ENCODE data around the gene MIGA1. TPM values are rescaled to one million over a fixed set of nuclear protein-coding genes. Genes with fewer than 3 reads are reported as not detected.

Gene MIGA1
- total RNA-seq, 1 experiment from 2014 or later = 14.4 TPM

DNA sequence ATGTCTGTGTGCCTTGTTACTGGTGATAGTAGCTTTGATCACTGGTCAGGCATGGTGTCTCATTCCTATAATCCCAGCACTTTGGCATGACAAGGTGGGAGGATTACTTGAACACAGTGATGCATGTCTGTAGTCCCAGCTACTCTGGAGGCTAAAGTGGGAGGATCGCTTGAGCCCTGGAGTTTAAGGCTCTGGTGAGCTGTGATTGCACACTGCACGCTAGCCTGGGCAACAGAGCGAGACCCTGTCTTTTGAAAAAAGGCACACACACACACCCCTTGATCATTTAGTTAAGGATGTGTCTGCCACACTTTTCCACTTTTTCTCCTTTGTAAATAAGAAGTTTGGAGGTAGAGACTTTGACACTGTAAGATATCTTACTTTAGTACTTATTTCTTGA lies 15.1 kb downstream of the MIGA1 start:
- Histone ChIP-seq H3K27me3 (ENCODE audit: control insufficient read depth, insufficient read depth, low read length) (no peaks in the 10 kb centered on the region), H3K9me3 (ENCODE audit: control insufficient read depth, insufficient read depth, low read depth, low read length) (no peaks in the 10 kb centered on the region), H3K27ac (ENCODE audit: low read length) (no peak overlapping the region), H3K4me3 (ENCODE audit: low read depth in 2 of 2, low read length in 2 of 2) (no peak overlapping the region), H3K4me1 (ENCODE audit: control insufficient read depth, insufficient read depth, low read length) (no peaks in the 10 kb centered on the region), H3K36me3 (ENCODE audit: control insufficient read depth, insufficient read depth, low read length) (no peaks in the 10 kb centered on the region)
- BruUV-seq (replicated peaks) = no TSS peak
- TF ChIP-seq SIN3A (IDR thresholded peaks at IDR 0.05; ENCODE audit: borderline replicate concordance, insufficient read depth, low read depth, low read length) = no peak
- no peak for TF ChIP-seq POLR2AphosphoS5 (IDR thresholded peaks at IDR 0.05; ENCODE audit: low read depth, low read length)
- TF ChIP-seq, protein P1, sequence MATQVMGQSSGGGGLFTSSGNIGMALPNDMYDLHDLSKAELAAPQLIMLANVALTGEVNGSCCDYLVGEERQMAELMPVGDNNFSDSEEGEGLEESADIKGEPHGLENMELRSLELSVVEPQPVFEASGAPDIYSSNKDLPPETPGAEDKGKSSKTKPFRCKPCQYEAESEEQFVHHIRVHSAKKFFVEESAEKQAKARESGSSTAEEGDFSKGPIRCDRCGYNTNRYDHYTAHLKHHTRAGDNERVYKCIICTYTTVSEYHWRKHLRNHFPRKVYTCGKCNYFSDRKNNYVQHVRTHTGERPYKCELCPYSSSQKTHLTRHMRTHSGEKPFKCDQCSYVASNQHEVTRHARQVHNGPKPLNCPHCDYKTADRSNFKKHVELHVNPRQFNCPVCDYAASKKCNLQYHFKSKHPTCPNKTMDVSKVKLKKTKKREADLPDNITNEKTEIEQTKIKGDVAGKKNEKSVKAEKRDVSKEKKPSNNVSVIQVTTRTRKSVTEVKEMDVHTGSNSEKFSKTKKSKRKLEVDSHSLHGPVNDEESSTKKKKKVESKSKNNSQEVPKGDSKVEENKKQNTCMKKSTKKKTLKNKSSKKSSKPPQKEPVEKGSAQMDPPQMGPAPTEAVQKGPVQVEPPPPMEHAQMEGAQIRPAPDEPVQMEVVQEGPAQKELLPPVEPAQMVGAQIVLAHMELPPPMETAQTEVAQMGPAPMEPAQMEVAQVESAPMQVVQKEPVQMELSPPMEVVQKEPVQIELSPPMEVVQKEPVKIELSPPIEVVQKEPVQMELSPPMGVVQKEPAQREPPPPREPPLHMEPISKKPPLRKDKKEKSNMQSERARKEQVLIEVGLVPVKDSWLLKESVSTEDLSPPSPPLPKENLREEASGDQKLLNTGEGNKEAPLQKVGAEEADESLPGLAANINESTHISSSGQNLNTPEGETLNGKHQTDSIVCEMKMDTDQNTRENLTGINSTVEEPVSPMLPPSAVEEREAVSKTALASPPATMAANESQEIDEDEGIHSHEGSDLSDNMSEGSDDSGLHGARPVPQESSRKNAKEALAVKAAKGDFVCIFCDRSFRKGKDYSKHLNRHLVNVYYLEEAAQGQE (IDR thresholded peaks at IDR 0.05; ENCODE audit: insufficient read depth in 1 of 2, low read depth in 2 of 2, low read length in 1 of 2) = no peak
- no peak for TF ChIP-seq TCF7L2 (IDR thresholded peaks at IDR 0.05; ENCODE audit: low read depth, low read length)
- TF ChIP-seq, protein P2, sequence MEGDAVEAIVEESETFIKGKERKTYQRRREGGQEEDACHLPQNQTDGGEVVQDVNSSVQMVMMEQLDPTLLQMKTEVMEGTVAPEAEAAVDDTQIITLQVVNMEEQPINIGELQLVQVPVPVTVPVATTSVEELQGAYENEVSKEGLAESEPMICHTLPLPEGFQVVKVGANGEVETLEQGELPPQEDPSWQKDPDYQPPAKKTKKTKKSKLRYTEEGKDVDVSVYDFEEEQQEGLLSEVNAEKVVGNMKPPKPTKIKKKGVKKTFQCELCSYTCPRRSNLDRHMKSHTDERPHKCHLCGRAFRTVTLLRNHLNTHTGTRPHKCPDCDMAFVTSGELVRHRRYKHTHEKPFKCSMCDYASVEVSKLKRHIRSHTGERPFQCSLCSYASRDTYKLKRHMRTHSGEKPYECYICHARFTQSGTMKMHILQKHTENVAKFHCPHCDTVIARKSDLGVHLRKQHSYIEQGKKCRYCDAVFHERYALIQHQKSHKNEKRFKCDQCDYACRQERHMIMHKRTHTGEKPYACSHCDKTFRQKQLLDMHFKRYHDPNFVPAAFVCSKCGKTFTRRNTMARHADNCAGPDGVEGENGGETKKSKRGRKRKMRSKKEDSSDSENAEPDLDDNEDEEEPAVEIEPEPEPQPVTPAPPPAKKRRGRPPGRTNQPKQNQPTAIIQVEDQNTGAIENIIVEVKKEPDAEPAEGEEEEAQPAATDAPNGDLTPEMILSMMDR (IDR thresholded peaks at IDR 0.05) = no peak
- intact Hi-C loops (cut with micrococcal nuclease; ENCODE audit: unreplicated experiment) (no loop called here), in situ Hi-C loops (cut with HindIII; ENCODE audit: low pct_unique_long_range_greater_than_20kb, low sequenced_read_pairs) (no loop called here)
- DNase-seq (ENCODE audit: low read depth, low spot score) = no peak
- ATAC-seq = no peak
- ChIA-PET POLR2A (no interaction called here), CTCF (no interaction called here)

DNA sequence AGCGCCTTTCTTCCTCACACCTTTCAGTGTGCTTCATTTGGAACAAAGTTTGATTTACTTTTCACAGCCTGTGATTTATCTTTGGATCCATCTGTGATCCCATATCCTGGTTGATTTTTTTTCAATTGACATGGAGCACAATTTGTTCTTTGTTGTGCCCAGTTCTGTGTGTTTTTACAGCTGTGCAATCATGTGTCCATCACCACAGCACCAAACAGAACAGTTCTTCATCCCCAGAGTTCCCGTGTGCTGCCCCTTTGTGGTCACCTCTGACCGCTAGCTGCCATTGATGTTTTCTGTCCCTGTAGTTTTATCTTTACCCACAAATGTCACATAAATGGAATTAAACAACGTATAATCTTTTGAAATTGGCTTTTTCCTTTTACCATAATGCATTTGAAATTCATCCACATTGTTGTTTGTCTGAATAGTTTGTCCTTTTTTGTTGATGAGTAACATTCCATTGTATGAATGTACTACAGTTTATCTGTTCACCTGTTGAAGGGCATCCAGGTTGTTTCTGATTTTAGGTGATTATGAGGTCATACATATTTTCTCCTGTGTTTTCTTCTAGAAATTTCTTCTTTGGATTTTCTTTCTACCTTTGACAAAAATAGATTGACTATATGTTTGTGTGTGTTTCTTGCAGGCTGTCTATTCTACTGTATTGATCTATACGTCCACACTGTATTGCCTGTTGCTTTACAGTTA lies 17.4 kb downstream of the MIGA1 start:
- POLR2A ChIA-PET = no interaction called here
- TF ChIP-seq SIN3A (IDR thresholded peaks at IDR 0.05; ENCODE audit: borderline replicate concordance, insufficient read depth, low read depth, low read length) = no peak
- no peak for TF ChIP-seq POLR2AphosphoS5 (IDR thresholded peaks at IDR 0.05; ENCODE audit: low read depth, low read length)
- no peak for TF ChIP-seq TCF7L2 (IDR thresholded peaks at IDR 0.05; ENCODE audit: low read depth, low read length)
- TF ChIP-seq, protein P1 (IDR thresholded peaks at IDR 0.05; ENCODE audit: insufficient read depth in 1 of 2, low read depth in 2 of 2, low read length in 1 of 2) = no peak
- TF ChIP-seq, protein P2 (IDR thresholded peaks at IDR 0.05) = no peak
- Histone ChIP-seq H3K4me3 (ENCODE audit: low read depth in 2 of 2, low read length in 2 of 2) (no peak overlapping the region), H3K27me3 (ENCODE audit: control insufficient read depth, insufficient read depth, low read length) (no peaks in the 10 kb centered on the region), H3K9me3 (ENCODE audit: control insufficient read depth, insufficient read depth, low read depth, low read length) (no peaks in the 10 kb centered on the region), H3K36me3 (ENCODE audit: control insufficient read depth, insufficient read depth, low read length) (0 out of 2 replicates have a peak, but pooled peaks cover 4% of the 10 kb centered on the region), H3K27ac (ENCODE audit: low read length) (no peak overlapping the region), H3K4me1 (ENCODE audit: control insufficient read depth, insufficient read depth, low read length) (no peaks in the 10 kb centered on the region)
- ATAC-seq (no peak), DNase-seq (ENCODE audit: low read depth, low spot score) (no peak)
- intact Hi-C loops (cut with micrococcal nuclease; ENCODE audit: unreplicated experiment) = no loop called here
- CTCF ChIA-PET = no interaction called here
- no TSS peak for BruUV-seq (replicated peaks)
- in situ Hi-C loops (cut with HindIII; ENCODE audit: low pct_unique_long_range_greater_than_20kb, low sequenced_read_pairs) = no loop called here

All from Panc1 (cell line).